ENCODE measurements around the gene PCGF1. TPM values are rescaled to one million over a fixed set of nuclear protein-coding genes. Genes with fewer than 3 reads are reported as not detected.
"Not testable (repeated sequence)": the region's sequence is repeated elsewhere in the genome, so short reads cannot be mapped to it uniquely, and the experiment has no call there.

Gene PCGF1
- total and polyA plus RNA-seq, 8 donors, result 20.4 to 33.6 (median 24.1) TPM

- no peak for TF ChIP-seq CTCF (IDR thresholded peaks at IDR 0.05)
- intact Hi-C loops (cut with DNase I), result no loop called here
- no peak for ATAC-seq
- Histone ChIP-seq H3K9me3 (no peaks in the 10 kb centered on the region), H3K27me3 (peaks cover 0 to 4% of the 10 kb centered on the region in 2 donors), H3K27ac (no peak overlapping the region), H3K4me3 (no peak overlapping the region), H3K4me1 (no peaks in the 10 kb centered on the region), H3K36me3 (peaks cover 0 to 77% of the 10 kb centered on the region in 2 donors)
- peak in 1 of 4 donors; percentile 38 for DNase-seq
Observed at GRCh38 chr2:74491648-74492544, 15.6 kb downstream of the PCGF1 start.

- intact Hi-C loops (cut with DNase I), result no loop called here
- no peak for ATAC-seq
- Histone ChIP-seq H3K27me3 (no peaks in the 10 kb centered on the region), H3K36me3 (peaks cover 0 to 91% of the 10 kb centered on the region in 2 donors), H3K27ac (no peak overlapping the region), H3K4me3 (no peak overlapping the region), H3K9me3 (no peaks in the 10 kb centered on the region), H3K4me1 (no peaks in the 10 kb centered on the region)
- no peak for TF ChIP-seq CTCF (IDR thresholded peaks at IDR 0.05)
- DNase-seq, result peak in 1 of 4 donors; percentile 53
Observed at GRCh38 chr2:74489906-74490305, 17.6 kb downstream of the PCGF1 start.

GRCh38 chr2:74488643-74489481 is 18.6 kb downstream of the PCGF1 start:
- intact Hi-C loops (cut with DNase I), result no loop called here
- no peaks in the 10 kb centered on the region for H3K27me3 ChIP-seq
- H3K4me3 ChIP-seq, result no peak overlapping the region
- peaks cover 0 to 7% of the 10 kb centered on the region in 2 donors for H3K4me1 ChIP-seq
- no peak for TF ChIP-seq CTCF (IDR thresholded peaks at IDR 0.05)
- DNase-seq (peak in 1 of 4 donors; percentile 16), ATAC-seq (no peak)
- no peak overlapping the region for H3K27ac ChIP-seq
- peaks cover 0 to 83% of the 10 kb centered on the region in 2 donors for H3K36me3 ChIP-seq
- H3K9me3 ChIP-seq, result no peaks in the 10 kb centered on the region

GRCh38 chr2:74486141-74486540 is 21.4 kb downstream of the PCGF1 start:
- Histone ChIP-seq H3K36me3 (peaks cover 0 to 56% of the 10 kb centered on the region in 2 donors), H3K27me3 (no peaks in the 10 kb centered on the region), H3K4me1 (peaks cover 14 to 26% of the 10 kb centered on the region in 2 donors), H3K9me3 (no peaks in the 10 kb centered on the region), H3K4me3 (no peak overlapping the region), H3K27ac (no peak overlapping the region)
- no peak for TF ChIP-seq CTCF (IDR thresholded peaks at IDR 0.05)
- DNase-seq (no peak), ATAC-seq (no peak)
- intact Hi-C loops (cut with DNase I), result no loop called here

- DNase-seq, result peak in 1 of 4 donors; percentile 9
- not testable (repeated sequence) for H3K9me3 ChIP-seq, H3K27me3 ChIP-seq, ATAC-seq
- Histone ChIP-seq H3K4me1 (peaks cover 19 to 44% of the 10 kb centered on the region in 2 donors), H3K4me3 (peak overlapping the region; percentile 84 to 96), H3K36me3 (peaks cover 0 to 42% of the 10 kb centered on the region in 2 donors), H3K27ac (peak overlapping the region in 1 of 2 donors; percentile 94)
- intact Hi-C loops (cut with DNase I), result loop anchor here in 1 of 2 donors (5.0 kb wide), 1 partner anchor 104 kb away; no protein-coding TSS in a partner anchor
Observed at GRCh38 chr2:74483675-74484164, 23.8 kb downstream of the PCGF1 start.

All from left lung (tissue), 10 donors.